PFSK-1 (cell line): ENCODE measurements around the gene NEK11.

ENCODE experiments used
- FOXP2 ChIP-seq: optimal IDR thresholded peaks from 2 replicates; pipeline ENCODE3; 2011; ENCODE audit warnings: borderline replicate concordance, control low read depth, inconsistent platforms; ENCODE audit not compliant: insufficient read depth; ENCODE audit errors: extremely low read length, extremely low read depth
- POLR2AphosphoS5 ChIP-seq: IDR thresholded peaks from 2 replicates; pipeline ENCODE4 v1.6.1; 2012; ENCODE audit warnings: low read depth, mild to moderate bottlenecking, control low read depth, low read length, moderate library complexity
- SIN3A ChIP-seq: IDR thresholded peaks from 2 replicates; pipeline ENCODE4 v1.6.1; 2012; ENCODE audit warnings: mild to moderate bottlenecking, low read length, moderate library complexity, borderline replicate concordance; ENCODE audit not compliant: insufficient read depth
- TAF1 ChIP-seq: IDR thresholded peaks from 2 replicates; pipeline ENCODE4 v1.6.1; 2012; ENCODE audit warnings: low read length, control low read depth, borderline replicate concordance; ENCODE audit not compliant: insufficient read depth
- TF ChIP-seq, protein P1 (sequence below), 2 experiments: IDR thresholded peaks; 2 replicates each; pipeline versions ENCODE4 v1.6.1 to v1.8.0; 2011 to 2012; ENCODE audit warnings: low read depth in 2 of 2, low read length in 2 of 2, control low read depth in 1 of 2, inconsistent platforms in 1 of 2, mild to moderate bottlenecking in 1 of 2, moderate library complexity in 1 of 2; ENCODE audit not compliant: insufficient read depth in 1 of 2

NEK11 gene

DNA sequence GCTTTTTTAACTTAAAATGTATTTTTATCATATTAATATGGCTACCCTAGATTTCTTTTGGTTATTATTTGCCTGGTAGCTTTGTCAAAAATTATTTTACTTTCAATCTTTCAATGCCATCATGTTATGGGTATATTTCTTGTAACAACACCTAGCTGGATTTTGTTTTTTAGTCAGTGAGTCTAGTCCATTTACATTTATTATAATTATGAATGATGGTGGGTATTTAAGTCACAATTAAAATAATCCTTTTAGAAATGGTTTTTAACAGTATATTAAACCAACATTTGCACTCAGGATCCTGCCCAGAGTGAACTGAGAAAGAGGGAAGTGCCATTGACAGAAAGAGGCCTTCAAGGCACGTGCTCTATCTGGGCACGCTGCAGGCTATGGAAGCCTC is 315.1 kb downstream of the NEK11 start:
- no peak for TF ChIP-seq SIN3A
- TF ChIP-seq FOXP2 = no peak
- no peak for TF ChIP-seq POLR2AphosphoS5
- no peak for TF ChIP-seq TAF1
- TF ChIP-seq, protein P1, sequence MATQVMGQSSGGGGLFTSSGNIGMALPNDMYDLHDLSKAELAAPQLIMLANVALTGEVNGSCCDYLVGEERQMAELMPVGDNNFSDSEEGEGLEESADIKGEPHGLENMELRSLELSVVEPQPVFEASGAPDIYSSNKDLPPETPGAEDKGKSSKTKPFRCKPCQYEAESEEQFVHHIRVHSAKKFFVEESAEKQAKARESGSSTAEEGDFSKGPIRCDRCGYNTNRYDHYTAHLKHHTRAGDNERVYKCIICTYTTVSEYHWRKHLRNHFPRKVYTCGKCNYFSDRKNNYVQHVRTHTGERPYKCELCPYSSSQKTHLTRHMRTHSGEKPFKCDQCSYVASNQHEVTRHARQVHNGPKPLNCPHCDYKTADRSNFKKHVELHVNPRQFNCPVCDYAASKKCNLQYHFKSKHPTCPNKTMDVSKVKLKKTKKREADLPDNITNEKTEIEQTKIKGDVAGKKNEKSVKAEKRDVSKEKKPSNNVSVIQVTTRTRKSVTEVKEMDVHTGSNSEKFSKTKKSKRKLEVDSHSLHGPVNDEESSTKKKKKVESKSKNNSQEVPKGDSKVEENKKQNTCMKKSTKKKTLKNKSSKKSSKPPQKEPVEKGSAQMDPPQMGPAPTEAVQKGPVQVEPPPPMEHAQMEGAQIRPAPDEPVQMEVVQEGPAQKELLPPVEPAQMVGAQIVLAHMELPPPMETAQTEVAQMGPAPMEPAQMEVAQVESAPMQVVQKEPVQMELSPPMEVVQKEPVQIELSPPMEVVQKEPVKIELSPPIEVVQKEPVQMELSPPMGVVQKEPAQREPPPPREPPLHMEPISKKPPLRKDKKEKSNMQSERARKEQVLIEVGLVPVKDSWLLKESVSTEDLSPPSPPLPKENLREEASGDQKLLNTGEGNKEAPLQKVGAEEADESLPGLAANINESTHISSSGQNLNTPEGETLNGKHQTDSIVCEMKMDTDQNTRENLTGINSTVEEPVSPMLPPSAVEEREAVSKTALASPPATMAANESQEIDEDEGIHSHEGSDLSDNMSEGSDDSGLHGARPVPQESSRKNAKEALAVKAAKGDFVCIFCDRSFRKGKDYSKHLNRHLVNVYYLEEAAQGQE (IDR thresholded peaks at IDR 0.05; ENCODE audit: insufficient read depth in 1 of 2, low read depth in 2 of 2, low read length in 2 of 2) = no peak

GRCh38 chr3:131348911-131349310 is 322.2 kb downstream of the NEK11 start:
- TF ChIP-seq SIN3A = no peak
- TF ChIP-seq TAF1 = no peak
- no peak for TF ChIP-seq POLR2AphosphoS5
- TF ChIP-seq FOXP2 = no peak
- TF ChIP-seq, protein P1 (IDR thresholded peaks at IDR 0.05; ENCODE audit: insufficient read depth in 1 of 2, low read depth in 2 of 2, low read length in 2 of 2) = no peak

DNA sequence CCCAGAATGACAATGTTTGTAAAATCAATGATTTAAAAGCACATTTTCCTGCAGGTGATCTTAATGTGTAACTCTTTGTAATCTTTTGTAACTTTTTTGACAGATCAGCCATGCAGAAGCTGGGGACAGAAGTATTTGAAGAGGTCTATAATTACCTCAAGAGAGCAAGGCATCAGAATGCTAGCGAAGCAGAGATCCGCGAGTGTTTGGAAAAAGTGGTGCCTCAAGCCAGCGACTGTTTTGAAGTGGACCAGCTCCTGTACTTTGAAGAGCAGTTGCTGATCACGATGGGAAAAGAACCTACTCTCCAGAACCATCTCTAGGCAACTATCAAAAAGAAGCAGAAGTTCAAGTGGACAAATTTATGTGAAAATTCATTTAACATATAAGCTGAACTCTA is 322.8 kb downstream of the NEK11 start:
- no peak for TF ChIP-seq SIN3A
- no peak for TF ChIP-seq POLR2AphosphoS5
- TF ChIP-seq TAF1 = no peak
- TF ChIP-seq FOXP2 = no peak
- TF ChIP-seq, protein P1 (IDR thresholded peaks at IDR 0.05; ENCODE audit: insufficient read depth in 1 of 2, low read depth in 2 of 2, low read length in 2 of 2) = no peak

GRCh38 chr3:131349946-131350347 is 323.3 kb downstream of the NEK11 start:
- TF ChIP-seq SIN3A (no peak), FOXP2 (no peak), POLR2AphosphoS5 (no peak), TAF1 (no peak)
- TF ChIP-seq, protein P1 (IDR thresholded peaks at IDR 0.05; ENCODE audit: insufficient read depth in 1 of 2, low read depth in 2 of 2, low read length in 2 of 2) = no peak

DNA sequence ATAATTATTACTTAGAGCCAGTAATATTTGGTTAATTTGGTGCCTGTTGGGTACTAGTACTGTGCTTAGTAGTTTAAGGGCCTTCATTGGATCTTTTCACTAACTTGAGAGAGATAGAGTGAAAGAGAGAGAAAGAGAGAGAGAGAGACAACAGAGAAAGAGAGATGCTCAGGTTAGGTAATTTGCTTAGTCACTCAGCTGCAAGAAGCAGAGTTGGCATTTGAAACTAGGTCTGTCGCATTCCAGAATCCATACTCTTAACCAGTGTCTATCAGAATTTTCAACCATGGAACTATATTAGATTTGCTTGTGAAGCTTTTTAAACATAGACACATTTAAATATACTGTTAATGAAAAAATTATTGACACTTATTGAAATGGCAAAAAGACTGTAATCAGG is 323.8 kb downstream of the NEK11 start:
- no peak for TF ChIP-seq TAF1
- TF ChIP-seq, protein P1 (IDR thresholded peaks at IDR 0.05; ENCODE audit: insufficient read depth in 1 of 2, low read depth in 2 of 2, low read length in 2 of 2) = no peak
- TF ChIP-seq SIN3A = no peak
- no peak for TF ChIP-seq FOXP2
- TF ChIP-seq POLR2AphosphoS5 = no peak
